Measurements from ENCODE around the gene POMT2. TPM values are rescaled to one million over a fixed set of nuclear protein-coding genes. Genes with fewer than 3 reads are reported as not detected.

The POMT2 gene
- polyA plus RNA-seq, 1 of the 3 experiments (the other 2 are of a cell fraction) = 19.9 TPM

GRCh38 chr14:77290705-77291104, 30.0 kb downstream of the POMT2 start:
- Histone ChIP-seq H3K4me1 (ENCODE audit: control insufficient read depth in 1 of 2, insufficient read depth in 2 of 2, low read depth in 1 of 2, low read length in 1 of 2) (no peaks in the 10 kb centered on the region), H3K27me3 (ENCODE audit: insufficient read depth) (no peaks in the 10 kb centered on the region), H3K9me2 (no peaks in the 10 kb centered on the region), H3F3A (replicated peaks; ENCODE audit: insufficient read depth) (no peaks in the 10 kb centered on the region), H4K20me1 (ENCODE audit: insufficient read depth) (no peaks in the 10 kb centered on the region), H3K9me3 (no peaks in the 10 kb centered on the region), H3K36me3 (replicated peaks in 1 of 2; ENCODE audit: control insufficient read depth in 1 of 2, insufficient read depth in 2 of 2, low read length in 1 of 2) (peaks cover 19 to 46% of the 10 kb centered on the region in 2 experiments), H3K9ac (no peak overlapping the region), H3K4me2 (no peak overlapping the region), H3K27ac (ENCODE audit: low read depth in 2 of 2, low read length in 1 of 2) (no peak overlapping the region), H2AFZ (ENCODE audit: low read depth) (no peak overlapping the region), H3K79me2 (ENCODE audit: insufficient read depth) (no peaks in the 10 kb centered on the region), H3K4me3 (ENCODE audit: low read depth in 2 of 2, low read length in 1 of 2) (no peak overlapping the region)
- TF ChIP-seq USF1 (IDR thresholded peaks at IDR 0.05; ENCODE audit: borderline replicate concordance, low read depth) (no peak), CTCF (IDR thresholded peaks at IDR 0.05) (peak; percentile 24; the same call in 1 of the 2 replicates)
- ChIA-PET CTCF (interaction anchor here (1.4 to 5.0 kb wide), 4 partner anchors 11 to 139 kb away, joined by 4 to 28 read pairs (median 16); no protein-coding TSS in a partner anchor), POLR2A (no interaction called here)
- DNase-seq = no peak
- 90% methylated on average over 3 of the region's 4 CpGs for WGBS (ENCODE audit: low lambda C conversion rate)

GRCh38 chr14:77286576-77286975, 34.1 kb downstream of the POMT2 start:
- DNase-seq = no peak
- H3K9ac ChIP-seq = no peak overlapping the region
- no peaks in the 10 kb centered on the region for H3K9me2 ChIP-seq
- H3K4me3 ChIP-seq (ENCODE audit: low read depth in 2 of 2, low read length in 1 of 2) = no peak overlapping the region
- no peaks in the 10 kb centered on the region for H3K79me2 ChIP-seq (ENCODE audit: insufficient read depth)
- no peak overlapping the region for H3K27ac ChIP-seq (ENCODE audit: low read depth in 2 of 2, low read length in 1 of 2)
- H3K36me3 ChIP-seq (replicated peaks in 1 of 2; ENCODE audit: control insufficient read depth in 1 of 2, insufficient read depth in 2 of 2, low read length in 1 of 2) = peaks cover 15 to 73% of the 10 kb centered on the region in 2 experiments
- WGBS (ENCODE audit: low lambda C conversion rate) = 95% methylated on average over 5 of the region's 5 CpGs
- no peak for TF ChIP-seq REST (IDR thresholded peaks at IDR 0.05; ENCODE audit: low read depth, low read length)
- no peak for TF ChIP-seq JUND (IDR thresholded peaks at IDR 0.05)
- TF ChIP-seq USF2 (IDR thresholded peaks at IDR 0.05; ENCODE audit: borderline replicate concordance, low read depth, low read length) = no peak
- TF ChIP-seq CTCF (IDR thresholded peaks at IDR 0.05) = no peak
- no peak for TF ChIP-seq YY1 (IDR thresholded peaks at IDR 0.05; ENCODE audit: low read depth)
- no peak for TF ChIP-seq NRF1 (IDR thresholded peaks at IDR 0.05; ENCODE audit: low read depth, low read length)
- no peak for TF ChIP-seq PBX3 (IDR thresholded peaks at IDR 0.05)
- no peak for TF ChIP-seq EP300 (IDR thresholded peaks at IDR 0.05; ENCODE audit: borderline replicate concordance in 1 of 2, low read depth in 1 of 2, low read length in 1 of 2)
- TF ChIP-seq RXRA (IDR thresholded peaks at IDR 0.05; ENCODE audit: borderline replicate concordance, low read depth) = no peak
- no peak for TF ChIP-seq POLR2AphosphoS5 (IDR thresholded peaks at IDR 0.05; ENCODE audit: low read depth, low read length)
- TF ChIP-seq RCOR1 (IDR thresholded peaks at IDR 0.05; ENCODE audit: low read length) = no peak
- no peak for TF ChIP-seq SMC3 (IDR thresholded peaks at IDR 0.05; ENCODE audit: low read depth, low read length)
- no peak for TF ChIP-seq IRF3 (IDR thresholded peaks at IDR 0.05; ENCODE audit: low read depth, low read length)
- TF ChIP-seq TAF1 (IDR thresholded peaks at IDR 0.05; ENCODE audit: borderline replicate concordance, low read depth, low read length) = no peak
- CTCF ChIA-PET = interaction anchor here (2.2 kb wide), 1 partner anchor 14 kb away, joined by 11 read pairs; no protein-coding TSS in a partner anchor
- H4K20me1 ChIP-seq (ENCODE audit: insufficient read depth) = no peaks in the 10 kb centered on the region
- no peaks in the 10 kb centered on the region for H3K9me3 ChIP-seq
- H3F3A ChIP-seq (replicated peaks; ENCODE audit: insufficient read depth) = no peaks in the 10 kb centered on the region
- H3K27me3 ChIP-seq (ENCODE audit: insufficient read depth) = no peaks in the 10 kb centered on the region
- no peaks in the 10 kb centered on the region for H3K4me1 ChIP-seq (ENCODE audit: control insufficient read depth in 1 of 2, insufficient read depth in 2 of 2, low read depth in 1 of 2, low read length in 1 of 2)
- POLR2A ChIA-PET = no interaction called here
- no peak overlapping the region for H2AFZ ChIP-seq (ENCODE audit: low read depth)
- H3K4me2 ChIP-seq = no peak overlapping the region

Measured in SK-N-SH (cell line).